ENCODE results near the gene CLCA1.

The CLCA1 gene

GRCh38 chr1:86468501-86468977 lies at the start of gene CLCA1:
TSS of gene CLCA1 (plus strand) at chr1:86468927. CDS start at chr1:86468972, 45 bp downstream.
- ATAC-seq (no peak), DNase-seq (no peak)

GRCh38 chr1:86419277-86419903 lies 49.3 kb upstream of the CLCA1 start:
- peak; percentile 32 for DNase-seq
- ATAC-seq: peak; percentile 71

GRCh38 chr1:86421601-86422280 lies 47.0 kb upstream of the CLCA1 start:
- ATAC-seq: no peak
- DNase-seq: no peak

- ATAC-seq: no peak
- no peak for DNase-seq
These were observed 45.3 kb upstream of the CLCA1 start for GRCh38 chr1:86423473-86423872.

- ATAC-seq (no peak), DNase-seq (no peak)
These were observed 44.9 kb upstream of the CLCA1 start, which contains the start of gene CLCA2 for GRCh38 chr1:86423873-86424272. TSS of gene CLCA2 (plus strand) at chr1:86424171. CDS start at chr1:86424248, 77 bp downstream.

- ATAC-seq: no peak
- no peak for DNase-seq
These were observed 39.5 kb upstream of the CLCA1 start for GRCh38 chr1:86429122-86429725.

- ATAC-seq: peak; percentile 65
- DNase-seq: no peak
These were observed 38.9 kb upstream of the CLCA1 start for GRCh38 chr1:86429835-86430234.

- no peak for ATAC-seq
- no peak for DNase-seq
These were observed 38.4 kb upstream of the CLCA1 start for GRCh38 chr1:86430376-86430775.

- ATAC-seq (no peak), DNase-seq (no peak)
These were observed 34.7 kb upstream of the CLCA1 start for GRCh38 chr1:86434059-86434458.

- no peak for DNase-seq
- no peak for ATAC-seq
These were observed 33.4 kb upstream of the CLCA1 start for GRCh38 chr1:86435327-86435726.

- ATAC-seq (no peak), DNase-seq (no peak)
These were observed 32.7 kb upstream of the CLCA1 start for GRCh38 chr1:86436041-86436440.

GRCh38 chr1:86441581-86441980 lies 27.1 kb upstream of the CLCA1 start:
- DNase-seq (no peak), ATAC-seq (no peak)

GRCh38 chr1:86441997-86442396 lies 26.7 kb upstream of the CLCA1 start:
- ATAC-seq (no peak), DNase-seq (no peak)

GRCh38 chr1:86445919-86446318 lies 22.8 kb upstream of the CLCA1 start:
- DNase-seq: no peak
- no peak for ATAC-seq

GRCh38 chr1:86447198-86447790 lies 21.4 kb upstream of the CLCA1 start:
- ATAC-seq (no peak), DNase-seq (no peak)

- ATAC-seq (no peak), DNase-seq (no peak)
These were observed 20.1 kb upstream of the CLCA1 start for GRCh38 chr1:86448670-86449069.

- no peak for ATAC-seq
- no peak for DNase-seq
These were observed 19.6 kb upstream of the CLCA1 start for GRCh38 chr1:86449103-86449502.

- DNase-seq (no peak), ATAC-seq (no peak)
These were observed 17.9 kb upstream of the CLCA1 start for GRCh38 chr1:86450847-86451246.

- DNase-seq (no peak), ATAC-seq (no peak)
These were observed 15.1 kb upstream of the CLCA1 start for GRCh38 chr1:86453664-86454063.

GRCh38 chr1:86455073-86455472 lies 13.7 kb upstream of the CLCA1 start:
- DNase-seq (no peak), ATAC-seq (no peak)

GRCh38 chr1:86460998-86461397 lies 7.7 kb upstream of the CLCA1 start:
- DNase-seq (no peak), ATAC-seq (no peak)

GRCh38 chr1:86461482-86461881 lies 7.2 kb upstream of the CLCA1 start:
- ATAC-seq: no peak
- no peak for DNase-seq

- ATAC-seq (no peak), DNase-seq (no peak)
These were observed 3.9 kb upstream of the CLCA1 start for GRCh38 chr1:86464819-86465218.

Data from stimulated activated naive CD8-positive, alpha-beta T cell treated with anti-CD3 and anti-CD28 coated beads, Interleukin-15, Interleukin-2, amounts not matched to agents 100 U/mL and 50 U/mL, for 24 hours (primary cell).